ENCODE data around the gene FOSL1.

FOSL1 gene

DNA sequence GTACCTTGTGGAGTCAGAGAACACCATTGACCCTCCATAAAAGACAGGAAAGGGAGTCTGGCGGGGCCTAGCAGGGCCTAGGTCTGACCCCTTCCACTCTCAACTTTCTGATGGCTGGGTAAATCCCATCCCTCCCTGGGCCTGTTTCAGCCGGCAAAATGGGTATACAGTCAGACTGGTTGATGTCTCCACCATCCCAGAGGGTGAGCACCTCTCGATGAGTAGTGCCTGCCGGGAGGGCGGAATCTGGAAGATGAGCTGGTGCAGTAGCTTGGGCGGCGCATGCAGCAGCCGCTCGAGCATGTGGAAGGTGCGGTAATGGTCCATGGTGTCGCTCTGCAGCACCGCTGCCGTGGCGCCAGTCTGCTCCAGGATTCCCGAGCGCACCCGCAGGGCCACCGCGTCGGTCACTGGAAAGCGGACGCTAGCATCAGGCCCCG is 12.4 kb downstream of the FOSL1 start:
- Histone ChIP-seq H4K8ac (ENCODE audit: low read depth, low read length) (no peak overlapping the region), H3K4me1 (ENCODE audit: control insufficient read depth, low read depth, low read length) (peaks cover 6% of the 10 kb centered on the region), H3K4me3 (ENCODE audit: low read length) (peak overlapping the region; percentile 84), H3K27ac (ENCODE audit: low read depth, low read length) (peak overlapping the region; percentile 59), H3K79me2 (ENCODE audit: control insufficient read depth, insufficient read depth, low read length) (peaks cover 3% of the 10 kb centered on the region), H3K79me1 (ENCODE audit: low read length) (peaks cover 9% of the 10 kb centered on the region), H3K18ac (ENCODE audit: low read length) (no peak overlapping the region), H3K56ac (ENCODE audit: low read length) (peak overlapping the region; percentile 97), H3K4me2 (ENCODE audit: low read length) (peak overlapping the region; percentile 96), H2BK120ac (ENCODE audit: low read depth, low read length) (no peak overlapping the region), H3K4ac (ENCODE audit: low read depth, low read length) (no peak overlapping the region), H4K5ac (ENCODE audit: low read length) (no peak overlapping the region), H3K36me3 (ENCODE audit: control insufficient read depth, insufficient read depth, low read length) (peaks cover 14% of the 10 kb centered on the region), H3K27me3 (ENCODE audit: insufficient read depth, low read length, poor library complexity) (no peaks in the 10 kb centered on the region), H2AK5ac (ENCODE audit: low read length) (peak overlapping the region; percentile 74), H2BK15ac (replicated peaks; ENCODE audit: low read depth) (no peak overlapping the region), H2BK5ac (ENCODE audit: low read length) (no peak overlapping the region), H3K23ac (ENCODE audit: low read length) (no peak overlapping the region), H3K9ac (ENCODE audit: low read length) (peak overlapping the region; percentile 96)
- DNase-seq: no peak
- WGBS (ENCODE audit: extremely low coverage, insufficient coverage, low lambda C conversion rate): no CpG with 5 or more reads among the region's 23 CpGs

DNA sequence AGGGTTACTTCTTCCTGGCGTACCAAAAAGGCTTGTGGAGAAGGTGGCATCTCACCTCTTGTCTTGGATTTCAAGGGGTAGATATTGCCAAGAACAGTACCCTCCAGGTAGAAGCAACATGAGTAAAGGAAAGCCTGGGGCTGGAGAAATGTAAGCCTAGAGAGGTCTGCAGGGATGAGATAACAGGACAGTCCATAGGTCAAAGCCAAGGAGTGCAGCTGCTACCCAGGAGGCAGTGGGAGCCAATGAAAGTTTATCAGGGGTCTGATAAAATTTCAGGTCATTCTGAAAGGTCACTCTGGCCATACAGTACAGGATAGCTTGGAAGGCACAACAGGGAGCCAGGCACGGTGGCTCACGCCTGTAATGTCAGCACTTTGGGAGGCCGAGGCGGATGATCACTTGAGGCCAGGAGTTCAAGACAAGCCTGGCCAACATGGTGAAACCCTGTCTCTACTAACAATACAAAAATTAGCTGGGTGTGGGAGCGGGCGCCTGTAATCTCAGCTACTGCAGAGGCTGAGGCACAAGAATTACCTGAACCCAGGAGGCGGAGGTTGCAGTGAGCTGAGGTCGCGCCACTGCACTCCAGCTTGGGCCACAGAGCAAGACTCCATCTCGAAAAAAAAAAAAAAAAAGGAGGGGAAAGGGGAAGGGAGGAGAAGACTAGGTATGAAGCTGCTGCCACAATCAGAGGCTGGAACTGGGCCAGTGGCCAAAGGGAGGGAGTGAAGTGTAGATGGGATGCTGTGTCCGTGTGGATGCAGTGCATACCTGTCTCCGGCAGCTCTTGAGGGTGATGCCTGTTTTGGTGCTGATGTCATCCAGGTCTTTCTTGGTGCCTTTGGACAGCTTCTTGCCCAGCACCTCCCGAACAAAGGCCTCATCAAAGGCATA is 13.1 kb downstream of the FOSL1 start:
- H3K4me1 ChIP-seq (ENCODE audit: control insufficient read depth, low read depth, low read length): peaks cover 6% of the 10 kb centered on the region
- H2BK5ac ChIP-seq (ENCODE audit: low read length): no peak overlapping the region
- no peak overlapping the region for H3K4ac ChIP-seq (ENCODE audit: low read depth, low read length)
- peaks cover 14% of the 10 kb centered on the region for H3K36me3 ChIP-seq (ENCODE audit: control insufficient read depth, insufficient read depth, low read length)
- peak overlapping the region; percentile 96 for H3K4me2 ChIP-seq (ENCODE audit: low read length)
- H3K18ac ChIP-seq (ENCODE audit: low read length): no peak overlapping the region
- H2AK5ac ChIP-seq (ENCODE audit: low read length): peak overlapping the region; percentile 74
- no peaks in the 10 kb centered on the region for H3K27me3 ChIP-seq (ENCODE audit: insufficient read depth, low read length, poor library complexity)
- no CpG with 5 or more reads among the region's 14 CpGs for WGBS (ENCODE audit: extremely low coverage, insufficient coverage, low lambda C conversion rate)
- no peak overlapping the region for H2BK120ac ChIP-seq (ENCODE audit: low read depth, low read length)
- peaks cover 9% of the 10 kb centered on the region for H3K79me1 ChIP-seq (ENCODE audit: low read length)
- peak overlapping the region; percentile 96 for H3K9ac ChIP-seq (ENCODE audit: low read length)
- peak overlapping the region; percentile 97 for H3K56ac ChIP-seq (ENCODE audit: low read length)
- H3K23ac ChIP-seq (ENCODE audit: low read length): no peak overlapping the region
- no peak for DNase-seq
- no peak overlapping the region for H2BK15ac ChIP-seq (replicated peaks; ENCODE audit: low read depth)
- no peak overlapping the region for H4K5ac ChIP-seq (ENCODE audit: low read length)
- H3K27ac ChIP-seq (ENCODE audit: low read depth, low read length): peak overlapping the region; percentile 4
- H4K8ac ChIP-seq (ENCODE audit: low read depth, low read length): no peak overlapping the region
- H3K4me3 ChIP-seq (ENCODE audit: low read length): peak overlapping the region; percentile 84
- H3K79me2 ChIP-seq (ENCODE audit: control insufficient read depth, insufficient read depth, low read length): peaks cover 3% of the 10 kb centered on the region

DNA sequence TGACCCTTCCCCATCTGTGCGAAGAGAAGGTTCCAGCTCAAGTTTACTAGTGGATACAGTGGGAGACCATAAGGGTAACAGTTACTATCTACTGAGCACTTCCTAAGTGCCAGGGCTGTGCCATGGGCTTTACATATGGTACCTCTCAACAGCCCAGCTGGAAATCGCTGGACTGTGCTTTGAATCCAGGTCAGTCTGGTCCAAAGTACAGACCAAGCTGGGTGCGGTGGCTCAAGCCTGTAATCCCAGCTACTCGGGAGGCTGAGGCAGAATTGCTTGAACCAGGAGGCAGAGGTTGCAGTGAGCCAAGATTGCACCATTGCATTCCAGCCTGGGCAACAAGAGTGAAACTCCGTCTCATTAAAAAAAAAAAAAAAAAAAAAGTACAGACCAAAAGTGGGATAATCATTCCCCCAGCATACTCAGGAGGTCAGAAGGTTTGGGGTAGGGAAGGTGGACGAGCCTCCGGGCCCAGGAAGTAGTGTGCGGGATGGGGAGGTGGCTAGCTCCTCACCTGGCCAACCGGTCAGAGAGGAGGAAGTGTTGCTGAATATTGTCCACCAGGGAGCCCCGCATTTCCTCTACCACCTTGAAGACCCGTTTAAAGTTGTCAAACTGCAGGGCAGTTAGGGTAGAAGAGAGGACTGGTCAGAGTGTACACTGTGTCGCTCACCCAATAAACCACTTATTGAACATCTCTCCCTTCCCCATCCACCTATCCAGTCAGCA is 14.2 kb downstream of the FOSL1 start:
- Histone ChIP-seq H3K18ac (ENCODE audit: low read length) (no peak overlapping the region), H4K5ac (ENCODE audit: low read length) (no peak overlapping the region), H3K9ac (ENCODE audit: low read length) (no peak overlapping the region), H3K27ac (ENCODE audit: low read depth, low read length) (no peak overlapping the region), H2BK120ac (ENCODE audit: low read depth, low read length) (no peak overlapping the region), H3K23ac (ENCODE audit: low read length) (no peak overlapping the region), H2BK15ac (replicated peaks; ENCODE audit: low read depth) (no peak overlapping the region), H3K4ac (ENCODE audit: low read depth, low read length) (no peak overlapping the region), H4K8ac (ENCODE audit: low read depth, low read length) (no peak overlapping the region), H3K79me2 (ENCODE audit: control insufficient read depth, insufficient read depth, low read length) (peaks cover 3% of the 10 kb centered on the region), H3K56ac (ENCODE audit: low read length) (peak overlapping the region; percentile 15), H3K4me1 (ENCODE audit: control insufficient read depth, low read depth, low read length) (peaks cover 6% of the 10 kb centered on the region), H2AK5ac (ENCODE audit: low read length) (no peak overlapping the region), H3K79me1 (ENCODE audit: low read length) (peaks cover 9% of the 10 kb centered on the region), H3K4me3 (ENCODE audit: low read length) (no peak overlapping the region), H3K4me2 (ENCODE audit: low read length) (no peak overlapping the region), H2BK5ac (ENCODE audit: low read length) (no peak overlapping the region), H3K27me3 (ENCODE audit: insufficient read depth, low read length, poor library complexity) (no peaks in the 10 kb centered on the region), H3K36me3 (ENCODE audit: control insufficient read depth, insufficient read depth, low read length) (peaks cover 14% of the 10 kb centered on the region)
- no peak for DNase-seq
- no CpG with 5 or more reads among the region's 12 CpGs for WGBS (ENCODE audit: extremely low coverage, insufficient coverage, low lambda C conversion rate)

DNA sequence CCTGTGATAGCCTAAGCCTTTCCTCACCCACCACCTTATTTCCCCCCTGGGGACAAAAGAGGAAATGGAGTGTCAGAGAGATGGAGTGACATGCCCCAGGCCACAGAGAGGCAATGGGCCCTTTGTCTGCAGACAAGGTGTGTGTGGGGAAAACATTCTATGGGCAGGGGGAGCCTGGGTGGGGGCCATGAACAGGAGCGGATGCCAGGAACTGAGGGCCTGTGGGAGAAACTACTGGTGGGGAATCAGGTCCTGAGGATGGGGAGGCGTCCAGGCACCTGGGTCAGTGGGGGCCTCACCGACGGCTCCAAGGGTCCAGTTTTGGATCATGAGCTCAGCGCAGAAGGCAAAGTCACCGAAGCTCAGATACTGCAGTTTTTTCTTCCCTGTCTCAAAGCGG is 15.0 kb downstream of the FOSL1 start:
- no peak overlapping the region for H2BK120ac ChIP-seq (ENCODE audit: low read depth, low read length)
- H2BK15ac ChIP-seq (replicated peaks; ENCODE audit: low read depth): no peak overlapping the region
- H3K4me1 ChIP-seq (ENCODE audit: control insufficient read depth, low read depth, low read length): peaks cover 6% of the 10 kb centered on the region
- no peak overlapping the region for H3K56ac ChIP-seq (ENCODE audit: low read length)
- H3K4me3 ChIP-seq (ENCODE audit: low read length): no peak overlapping the region
- H3K27ac ChIP-seq (ENCODE audit: low read depth, low read length): no peak overlapping the region
- DNase-seq: no peak
- WGBS (ENCODE audit: extremely low coverage, insufficient coverage, low lambda C conversion rate): no CpG with 5 or more reads among the region's 7 CpGs
- H2BK5ac ChIP-seq (ENCODE audit: low read length): no peak overlapping the region
- H3K4ac ChIP-seq (ENCODE audit: low read depth, low read length): no peak overlapping the region
- peaks cover 14% of the 10 kb centered on the region for H3K36me3 ChIP-seq (ENCODE audit: control insufficient read depth, insufficient read depth, low read length)
- no peak overlapping the region for H3K4me2 ChIP-seq (ENCODE audit: low read length)
- H4K8ac ChIP-seq (ENCODE audit: low read depth, low read length): no peak overlapping the region
- H2AK5ac ChIP-seq (ENCODE audit: low read length): no peak overlapping the region
- H3K23ac ChIP-seq (ENCODE audit: low read length): no peak overlapping the region
- H4K5ac ChIP-seq (ENCODE audit: low read length): no peak overlapping the region
- peaks cover 9% of the 10 kb centered on the region for H3K79me1 ChIP-seq (ENCODE audit: low read length)
- peaks cover 3% of the 10 kb centered on the region for H3K79me2 ChIP-seq (ENCODE audit: control insufficient read depth, insufficient read depth, low read length)
- H3K27me3 ChIP-seq (ENCODE audit: insufficient read depth, low read length, poor library complexity): no peaks in the 10 kb centered on the region
- no peak overlapping the region for H3K18ac ChIP-seq (ENCODE audit: low read length)
- H3K9ac ChIP-seq (ENCODE audit: low read length): no peak overlapping the region

DNA sequence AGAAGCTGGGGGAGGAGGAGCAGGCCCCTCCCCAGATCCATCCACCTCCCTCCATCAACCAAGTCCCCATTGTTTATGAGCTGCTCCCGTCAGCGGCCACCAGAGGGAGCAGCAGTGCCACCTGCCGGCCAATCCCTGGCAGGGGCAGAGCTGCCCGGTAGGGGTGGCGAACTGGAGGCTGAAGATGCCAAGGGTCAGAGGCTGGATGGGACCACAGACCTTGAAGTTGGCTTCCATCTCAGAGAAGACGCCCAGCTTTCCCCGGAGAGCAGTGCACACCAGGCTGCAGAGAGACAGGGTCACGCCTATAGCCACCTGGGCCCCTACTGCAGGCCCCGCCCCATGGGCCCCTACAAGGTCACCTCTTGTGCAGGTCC is 15.5 kb downstream of the FOSL1 start:
- no peak overlapping the region for H3K9ac ChIP-seq (ENCODE audit: low read length)
- H3K36me3 ChIP-seq (ENCODE audit: control insufficient read depth, insufficient read depth, low read length): peaks cover 14% of the 10 kb centered on the region
- H3K4me3 ChIP-seq (ENCODE audit: low read length): no peak overlapping the region
- no peak overlapping the region for H3K4ac ChIP-seq (ENCODE audit: low read depth, low read length)
- no CpG with 5 or more reads among the region's 9 CpGs for WGBS (ENCODE audit: extremely low coverage, insufficient coverage, low lambda C conversion rate)
- H2AK5ac ChIP-seq (ENCODE audit: low read length): no peak overlapping the region
- no peak overlapping the region for H4K5ac ChIP-seq (ENCODE audit: low read length)
- H3K27me3 ChIP-seq (ENCODE audit: insufficient read depth, low read length, poor library complexity): no peaks in the 10 kb centered on the region
- no peak overlapping the region for H3K4me2 ChIP-seq (ENCODE audit: low read length)
- no peak overlapping the region for H2BK120ac ChIP-seq (ENCODE audit: low read depth, low read length)
- no peak overlapping the region for H4K8ac ChIP-seq (ENCODE audit: low read depth, low read length)
- no peak overlapping the region for H3K18ac ChIP-seq (ENCODE audit: low read length)
- no peak overlapping the region for H3K23ac ChIP-seq (ENCODE audit: low read length)
- H3K56ac ChIP-seq (ENCODE audit: low read length): no peak overlapping the region
- H3K4me1 ChIP-seq (ENCODE audit: control insufficient read depth, low read depth, low read length): peaks cover 6% of the 10 kb centered on the region
- peak; percentile 83 for DNase-seq
- peaks cover 9% of the 10 kb centered on the region for H3K79me1 ChIP-seq (ENCODE audit: low read length)
- no peak overlapping the region for H2BK15ac ChIP-seq (replicated peaks; ENCODE audit: low read depth)
- H2BK5ac ChIP-seq (ENCODE audit: low read length): no peak overlapping the region
- H3K79me2 ChIP-seq (ENCODE audit: control insufficient read depth, insufficient read depth, low read length): peaks cover 3% of the 10 kb centered on the region
- no peak overlapping the region for H3K27ac ChIP-seq (ENCODE audit: low read depth, low read length)

All from mesendoderm (in vitro differentiated cells).